PC-3 (cell line): ENCODE data around the gene METTL1. TPM values are rescaled to one million over a fixed set of nuclear protein-coding genes. Genes with fewer than 3 reads are reported as not detected.

ENCODE experiments used
- ATAC-seq: fragments of 200-7000 bp; cut with Tn5 transposase; 2 replicates; pipeline ENCODE4 v1.9.1; 2020; ENCODE audit warnings: mild to moderate bottlenecking, moderate library complexity
- BruUV-seq: library from RNA; stranded (reverse); fragments of 400-500 nt; replicated peaks from 2 replicates; lab custom pipeline; 2021; lab: Mats Ljungman, UMichigan
- CTCF ChIA-PET: fragments of 300-600 bp; sonication (Branson Sonifier 250); formaldehyde crosslinking; loops from one replicate; lab custom pipeline; 2022; ENCODE audit warnings: antibody characterized with exemption; lab: Charles Lee
- POLR2A ChIA-PET: fragments of 300-600 bp; sonication (Branson Sonifier 250); formaldehyde crosslinking; loops from one replicate; lab custom pipeline; 2022; ENCODE audit warnings: antibody characterized with exemption; ENCODE audit not compliant: unreplicated experiment; lab: Charles Lee
- DNase-seq: peaks from one replicate; pipeline ENCODE4 v3.0.0-alpha.2; 2015
- H2AFZ ChIP-seq: fragments of 300-600 bp; sonication (generic); 2 replicates; pipeline ENCODE4 v1.6.0; 2016; ENCODE audit warnings: antibody characterized with exemption, low read length
- H3F3A ChIP-seq: fragments of 300-600 bp; sonication (generic); one replicate; pipeline ENCODE4 v1.6.0; 2017; ENCODE audit warnings: antibody characterized with exemption, low read length, control low read depth, mild to moderate bottlenecking; ENCODE audit not compliant: unreplicated experiment
- H3K27ac ChIP-seq: fragments of 300-600 bp; sonication (generic); 2 replicates; pipeline ENCODE4 v1.5.1; 2016; ENCODE audit warnings: mild to moderate bottlenecking, low read length
- H3K27me3 ChIP-seq: fragments of 300-600 bp; sonication (generic); 2 replicates; pipeline ENCODE4 v1.6.1; 2016; ENCODE audit warnings: low read length, mixed read lengths
- H3K36me3 ChIP-seq: fragments of 300-600 bp; sonication (generic); 2 replicates; pipeline ENCODE4 v1.6.1; 2016; ENCODE audit warnings: low read depth, mixed run types, low read length, mixed read lengths
- H3K4me1 ChIP-seq: fragments of 300-600 bp; sonication (generic); 2 replicates; pipeline ENCODE4 v1.5.1; 2016; ENCODE audit warnings: low read length; ENCODE audit not compliant: insufficient read depth
- H3K4me2 ChIP-seq: fragments of 300-600 bp; sonication (generic); 2 replicates; pipeline ENCODE4 v1.6.0; 2016; ENCODE audit warnings: low read length
- H3K4me3 ChIP-seq: fragments of 300-600 bp; sonication (generic); 2 replicates; pipeline ENCODE4 v1.5.1; 2016; ENCODE audit warnings: mild to moderate bottlenecking, low read length, mixed read lengths
- H3K79me2 ChIP-seq: fragments of 300-600 bp; sonication (generic); 2 replicates; pipeline ENCODE4 v1.6.1; 2017; ENCODE audit warnings: low read length, mixed read lengths
- H3K9ac ChIP-seq: fragments of 300-600 bp; sonication (generic); 2 replicates; pipeline ENCODE4 v1.6.0; 2016; ENCODE audit warnings: mild to moderate bottlenecking, low read length
- H3K9me2 ChIP-seq: fragments of 300-600 bp; sonication (generic); replicated peaks from 2 replicates; pipeline ENCODE4 v1.6.1; 2016; ENCODE audit warnings: mixed run types, low read length, mixed read lengths
- H3K9me3 ChIP-seq: fragments of 300-600 bp; sonication (generic); 2 replicates; pipeline ENCODE4 v1.6.1; 2016; ENCODE audit warnings: low read length, mixed read lengths
- H4K20me1 ChIP-seq: fragments of 300-600 bp; sonication (generic); 2 replicates; pipeline ENCODE4 v1.6.1; 2016; ENCODE audit warnings: low read length, mixed read lengths
- EZH2 ChIP-seq: fragments of 300-600 bp; sonication (generic); IDR thresholded peaks from one replicate; pipeline ENCODE4 v1.6.1; 2017; ENCODE audit warnings: antibody characterized with exemption, mild to moderate bottlenecking, low read length; ENCODE audit not compliant: unreplicated experiment
- EZH2phosphoT487 ChIP-seq: fragments of 300-600 bp; sonication (generic); IDR thresholded peaks from 2 replicates; pipeline ENCODE4 v1.6.1; 2018; ENCODE audit warnings: mild to moderate bottlenecking, antibody characterized with exemption, low read length, borderline replicate concordance
- intact Hi-C: fragments of 100-400 bp; cut with micrococcal nuclease; formaldehyde crosslinking; loops from 2 replicates; pipeline ENCODE4 v1.9.0; 2023
- total RNA-seq: library from RNA; depleted of rRNA; stranded (reverse); fragments of >200 nt; gene quantifications from 2 replicates; pipeline ENCODE4 v1.2.3, GENCODE V29; 2014
- TF ChIP-seq, protein P1 (sequence below): fragments of 300-600 bp; sonication (generic); conservative IDR thresholded peaks from 2 replicates; pipeline ENCODE4 v1.5.1; 2017; ENCODE audit warnings: antibody characterized with exemption, low read depth, mild to moderate bottlenecking, low read length

Gene METTL1
- total RNA-seq, 1 experiment from 2014 or later = 29.8 TPM

DNA sequence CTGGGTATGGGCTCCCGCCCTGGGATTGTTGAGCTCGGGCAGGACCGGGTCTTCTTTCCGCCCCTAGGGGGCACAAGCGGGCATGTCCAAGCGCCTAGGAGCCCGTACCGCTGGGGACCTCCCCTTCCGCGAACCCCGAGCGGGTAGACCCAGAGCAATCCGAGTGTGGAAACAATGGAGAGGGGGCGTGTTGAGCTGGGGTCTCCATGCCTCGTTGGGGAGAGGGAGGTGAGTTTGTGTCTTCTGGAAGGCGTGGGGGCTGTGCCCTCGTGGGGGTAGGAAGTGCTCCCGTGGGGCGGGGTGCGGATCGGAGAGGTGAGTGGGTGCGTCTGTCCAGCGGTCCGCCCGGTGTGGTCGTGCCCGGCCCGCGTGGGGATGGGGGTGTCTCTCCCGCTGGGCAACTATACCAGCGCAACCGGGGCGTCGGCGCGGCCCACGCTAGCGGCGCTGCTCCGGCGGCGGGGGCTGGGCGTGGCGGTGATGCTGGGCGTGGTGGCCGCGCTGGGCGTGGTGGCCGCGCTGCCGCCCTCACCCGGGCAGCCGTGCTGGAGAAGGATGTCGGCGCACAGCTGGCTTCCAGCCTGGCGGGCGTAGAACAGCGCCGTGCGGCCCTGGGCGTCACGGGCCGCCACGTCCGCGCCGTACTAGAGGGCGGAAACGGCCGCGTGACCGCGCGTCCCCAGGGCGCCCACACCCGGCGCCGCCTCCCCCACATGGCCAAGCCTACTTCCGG is 45.6 kb downstream of the METTL1 start:
- POLR2A ChIA-PET = interaction anchor here (0.7 kb wide), 1 partner anchor 41 kb away, joined by 5 read pairs; no protein-coding TSS in a partner anchor
- TF ChIP-seq, protein P1, sequence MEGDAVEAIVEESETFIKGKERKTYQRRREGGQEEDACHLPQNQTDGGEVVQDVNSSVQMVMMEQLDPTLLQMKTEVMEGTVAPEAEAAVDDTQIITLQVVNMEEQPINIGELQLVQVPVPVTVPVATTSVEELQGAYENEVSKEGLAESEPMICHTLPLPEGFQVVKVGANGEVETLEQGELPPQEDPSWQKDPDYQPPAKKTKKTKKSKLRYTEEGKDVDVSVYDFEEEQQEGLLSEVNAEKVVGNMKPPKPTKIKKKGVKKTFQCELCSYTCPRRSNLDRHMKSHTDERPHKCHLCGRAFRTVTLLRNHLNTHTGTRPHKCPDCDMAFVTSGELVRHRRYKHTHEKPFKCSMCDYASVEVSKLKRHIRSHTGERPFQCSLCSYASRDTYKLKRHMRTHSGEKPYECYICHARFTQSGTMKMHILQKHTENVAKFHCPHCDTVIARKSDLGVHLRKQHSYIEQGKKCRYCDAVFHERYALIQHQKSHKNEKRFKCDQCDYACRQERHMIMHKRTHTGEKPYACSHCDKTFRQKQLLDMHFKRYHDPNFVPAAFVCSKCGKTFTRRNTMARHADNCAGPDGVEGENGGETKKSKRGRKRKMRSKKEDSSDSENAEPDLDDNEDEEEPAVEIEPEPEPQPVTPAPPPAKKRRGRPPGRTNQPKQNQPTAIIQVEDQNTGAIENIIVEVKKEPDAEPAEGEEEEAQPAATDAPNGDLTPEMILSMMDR = peak; percentile 91
- no peak for TF ChIP-seq EZH2

GRCh38 chr12:57725851-57726150 is 46.1 kb downstream of the METTL1 start:
- Histone ChIP-seq H3K4me2 (peak overlapping the region; percentile 92), H3F3A (no peaks in the 10 kb centered on the region), H2AFZ (peak overlapping the region; percentile 100), H3K9me3 (no peaks in the 10 kb centered on the region), H3K36me3 (no peaks in the 10 kb centered on the region), H3K4me3 (peak overlapping the region; percentile 91), H3K9ac (peak overlapping the region; percentile 86), H3K27ac (no peak overlapping the region), H4K20me1 (no peaks in the 10 kb centered on the region), H3K4me1 (peaks cover 4% of the 10 kb centered on the region; the same call in 1 of the 2 replicates), H3K27me3 (no peaks in the 10 kb centered on the region), H3K79me2 (no peaks in the 10 kb centered on the region), H3K9me2 (no peaks in the 10 kb centered on the region)
- intact Hi-C loops = no loop called here
- TF ChIP-seq EZH2phosphoT487 (no peak), EZH2 (no peak)
- TF ChIP-seq, protein P1 = no peak
- BruUV-seq = no TSS peak
- DNase-seq (no peak), ATAC-seq (peak; percentile 0; the same call in 1 of the 2 replicates)
- POLR2A ChIA-PET = no interaction called here
- CTCF ChIA-PET = interaction anchor here (0.6 to 1.5 kb wide), 3 partner anchors 10 to 699 kb away, joined by 3 to 9 read pairs (median 3); no protein-coding TSS in a partner anchor

More for the DNA sequence above, 45.6 kb downstream of the METTL1 start:
- peak overlapping the region; percentile 86 for H3K9ac ChIP-seq
- no peaks in the 10 kb centered on the region for H3F3A ChIP-seq
- no peaks in the 10 kb centered on the region for H3K27me3 ChIP-seq
- peak overlapping the region; percentile 91 for H3K4me3 ChIP-seq
- no peaks in the 10 kb centered on the region for H3K9me3 ChIP-seq
- H3K4me2 ChIP-seq = peak overlapping the region; percentile 92
- H3K9me2 ChIP-seq = no peaks in the 10 kb centered on the region
- no peaks in the 10 kb centered on the region for H4K20me1 ChIP-seq
- peaks cover 4% of the 10 kb centered on the region; the same call in 1 of the 2 replicates for H3K4me1 ChIP-seq
- H3K79me2 ChIP-seq = no peaks in the 10 kb centered on the region
- DNase-seq (peak; percentile 88), ATAC-seq (peak; percentile 91)
- TSS peak; percentile 80 for BruUV-seq
- CTCF ChIA-PET = interaction anchor here (0.5 to 1.5 kb wide), 8 partner anchors 10 to 699 kb away, joined by 3 to 11 read pairs (median 3); partner anchors contain the start of gene TSPAN31
- intact Hi-C loops = no loop called here
- H3K27ac ChIP-seq = 0 out of 2 replicates have a peak overlapping the region, but pooled peaks have one; percentile 21
- no peaks in the 10 kb centered on the region for H3K36me3 ChIP-seq
- H2AFZ ChIP-seq = peak overlapping the region; percentile 100
